G401.6 (cell line): ENCODE data around the gene TNRC6C.
"Not testable (repeated sequence)": the region's sequence is repeated elsewhere in the genome, so short reads cannot be mapped to it uniquely, and the experiment has no call there.

Experiments used
- FAIRE-seq: peaks from 2 replicates; lab custom pipeline; 2012; peaks lifted over from hg19 to GRCh38; lab: Jason Lieb, UNC

The TNRC6C gene

DNA sequence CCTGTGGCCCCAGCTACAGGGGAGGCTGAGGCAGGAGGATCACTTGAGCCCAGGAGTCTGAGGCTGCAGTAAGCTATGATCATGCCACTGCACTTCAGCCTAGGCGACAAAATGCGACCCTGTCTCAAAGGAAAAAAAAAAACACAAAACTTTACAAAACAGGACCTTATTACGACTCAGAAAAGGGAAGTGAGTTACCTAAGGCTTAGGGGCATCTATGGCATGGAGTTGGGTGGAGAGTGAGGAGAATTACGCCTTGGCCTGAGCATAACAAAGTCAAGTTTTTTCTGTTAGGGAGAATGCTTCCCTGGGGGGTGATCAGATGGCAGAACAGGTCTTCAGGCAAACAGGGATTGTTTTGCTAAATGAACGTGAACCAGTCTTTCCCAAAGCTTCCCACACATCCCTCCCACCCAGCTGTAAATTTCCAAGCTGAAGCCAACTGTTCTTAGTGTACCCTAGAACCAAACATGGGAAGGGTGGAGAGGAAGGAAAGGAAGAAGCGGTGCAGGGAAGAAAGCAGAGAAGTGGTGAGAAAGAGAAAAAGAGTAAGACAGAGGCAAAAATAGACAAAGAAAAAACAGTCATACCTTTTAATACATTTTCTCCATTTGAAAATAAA lies 24.6 kb upstream of the TNRC6C start:
- FAIRE-seq: no peak

DNA sequence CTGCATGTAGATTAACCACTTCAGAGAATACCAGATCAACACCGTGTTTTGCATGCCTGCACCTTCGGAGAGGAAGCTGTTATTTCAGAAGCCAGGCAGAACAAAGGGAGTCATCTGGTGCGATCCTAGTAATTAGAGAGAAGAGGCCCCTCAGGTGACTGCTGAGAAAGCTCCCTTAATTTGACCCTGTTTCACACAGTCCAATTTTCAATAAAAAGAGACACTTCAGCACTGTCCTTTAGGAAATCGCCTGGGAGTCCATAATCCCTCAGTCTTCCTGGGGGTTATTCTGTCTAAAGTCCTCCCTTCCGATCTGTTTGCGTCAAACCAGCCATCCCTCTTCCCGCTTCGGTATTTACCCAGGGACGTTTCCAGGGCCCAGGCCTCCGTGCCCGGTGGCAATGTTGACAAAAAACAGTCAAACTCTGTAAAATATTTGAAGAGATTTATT lies 23.4 kb upstream of the TNRC6C start:
- FAIRE-seq: no peak

DNA sequence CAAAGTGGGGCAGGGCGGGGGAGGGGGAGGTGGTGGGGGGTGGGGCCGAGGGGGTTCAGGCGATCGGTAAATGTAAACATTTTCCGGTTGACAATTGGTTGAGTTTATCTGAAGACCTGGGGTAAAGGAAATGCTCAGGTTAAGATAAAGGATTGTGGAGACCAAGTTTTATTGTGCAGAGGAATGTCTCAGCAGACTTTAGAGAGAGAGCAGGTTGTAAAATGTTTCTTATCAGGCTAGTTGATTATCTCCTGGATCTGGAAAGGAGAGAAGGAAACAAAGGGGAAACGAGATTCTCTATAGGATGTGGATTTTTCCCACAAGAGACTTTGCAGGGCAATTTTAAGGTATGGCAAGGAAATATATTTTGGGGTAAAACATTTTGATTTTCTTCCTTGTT lies 22.8 kb upstream of the TNRC6C start:
- not testable (repeated sequence) for FAIRE-seq

DNA sequence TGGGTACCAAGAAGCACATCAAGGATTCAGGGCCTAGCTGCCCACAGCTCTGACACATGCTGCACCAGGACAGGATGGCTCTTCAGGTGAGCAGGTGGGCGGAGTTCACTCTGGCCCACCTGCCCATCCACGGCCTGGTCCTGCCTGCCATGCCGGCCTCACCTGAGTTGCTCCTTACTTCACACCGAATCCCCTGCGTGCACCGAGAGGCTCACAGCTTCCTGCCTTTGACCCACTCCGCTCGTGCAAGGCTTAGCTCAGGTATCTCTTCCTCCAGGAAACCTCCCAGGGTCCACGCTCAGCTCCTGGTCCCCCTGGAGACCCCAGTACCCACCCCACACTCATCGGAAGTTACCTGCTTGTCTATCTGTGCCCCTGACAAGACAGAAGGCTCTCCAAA lies 21.6 kb upstream of the TNRC6C start:
- no peak for FAIRE-seq

DNA sequence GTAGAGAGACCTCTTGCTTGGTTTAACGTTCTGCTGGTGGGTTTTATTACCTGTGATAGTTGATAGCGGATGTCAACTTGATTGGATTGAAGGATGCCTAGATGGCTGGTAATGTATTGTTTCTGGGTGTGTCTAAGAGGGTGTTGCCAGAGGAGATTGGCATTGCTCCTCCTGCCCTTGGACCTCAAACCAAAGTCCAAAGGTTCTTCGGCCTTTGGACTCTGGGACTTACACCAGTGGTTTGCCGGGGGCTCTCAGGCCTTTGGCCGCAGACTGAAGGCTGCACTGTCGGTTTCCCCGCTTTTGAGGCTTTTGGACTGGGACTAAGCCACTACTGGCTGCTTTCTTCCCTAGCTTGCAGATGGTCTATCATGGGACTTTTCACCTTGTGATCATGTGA lies 17.5 kb upstream of the TNRC6C start:
- FAIRE-seq: no peak

DNA sequence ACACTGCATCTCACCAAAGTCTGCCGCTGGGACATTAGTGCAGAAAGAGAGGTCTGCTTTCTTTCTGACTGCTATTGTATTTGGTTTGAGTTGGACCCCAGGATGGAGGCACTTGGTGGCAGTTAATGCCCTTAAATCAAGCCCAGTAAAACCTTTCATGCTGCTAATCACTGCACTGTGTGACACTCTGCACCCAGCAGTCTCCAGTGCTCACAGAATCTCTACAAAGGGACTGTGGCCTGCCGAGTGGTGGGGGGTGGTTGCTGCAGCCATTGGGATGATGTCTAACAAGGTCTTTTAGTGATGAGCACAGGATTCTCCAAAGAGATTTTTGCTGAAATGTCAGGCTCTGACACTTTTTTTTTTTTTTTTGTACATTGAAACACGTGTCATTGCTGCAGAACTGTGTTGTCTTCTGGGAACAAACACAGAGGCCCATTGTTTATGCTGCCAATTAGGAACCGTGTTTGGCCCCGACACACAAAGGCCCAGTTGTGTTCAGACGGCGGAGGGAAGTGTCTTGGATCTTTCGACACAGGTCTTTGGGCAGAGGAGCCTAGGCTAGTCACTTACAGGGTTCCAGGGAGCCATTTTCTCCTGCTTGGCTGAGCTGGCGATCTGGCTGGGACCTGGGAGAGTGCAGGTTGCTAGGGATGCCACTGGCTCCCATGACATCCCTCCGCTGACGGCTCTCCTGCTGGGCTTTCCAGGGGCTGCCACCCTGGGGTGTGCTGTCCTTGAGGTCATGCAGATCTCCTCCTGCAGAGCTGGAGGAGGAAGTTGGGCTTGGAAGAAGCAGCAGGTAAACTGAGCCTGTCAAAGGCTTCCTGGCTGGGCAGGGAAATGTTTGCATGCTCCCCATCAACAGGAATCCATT lies 16.2 kb upstream of the TNRC6C start:
- FAIRE-seq: no peak

DNA sequence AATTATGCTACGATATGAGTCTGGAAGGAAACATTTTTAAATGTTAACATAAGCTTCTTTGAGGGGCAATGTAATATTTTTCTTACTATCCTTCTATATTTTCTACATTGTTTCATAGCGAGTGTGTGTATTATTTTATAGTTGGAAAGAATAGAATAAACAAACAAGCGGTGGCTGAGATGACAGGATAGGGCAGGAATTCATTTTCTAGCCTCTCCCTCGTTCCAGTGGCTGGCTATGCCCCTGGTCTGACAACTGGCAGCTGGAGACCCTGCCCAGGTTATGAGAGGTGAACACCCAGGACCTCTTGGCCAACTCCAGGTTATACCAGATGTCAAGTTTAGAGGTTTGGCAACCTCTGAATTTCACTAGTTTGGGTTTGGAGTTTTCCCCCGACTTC lies 14.5 kb upstream of the TNRC6C start:
- FAIRE-seq: no peak

DNA sequence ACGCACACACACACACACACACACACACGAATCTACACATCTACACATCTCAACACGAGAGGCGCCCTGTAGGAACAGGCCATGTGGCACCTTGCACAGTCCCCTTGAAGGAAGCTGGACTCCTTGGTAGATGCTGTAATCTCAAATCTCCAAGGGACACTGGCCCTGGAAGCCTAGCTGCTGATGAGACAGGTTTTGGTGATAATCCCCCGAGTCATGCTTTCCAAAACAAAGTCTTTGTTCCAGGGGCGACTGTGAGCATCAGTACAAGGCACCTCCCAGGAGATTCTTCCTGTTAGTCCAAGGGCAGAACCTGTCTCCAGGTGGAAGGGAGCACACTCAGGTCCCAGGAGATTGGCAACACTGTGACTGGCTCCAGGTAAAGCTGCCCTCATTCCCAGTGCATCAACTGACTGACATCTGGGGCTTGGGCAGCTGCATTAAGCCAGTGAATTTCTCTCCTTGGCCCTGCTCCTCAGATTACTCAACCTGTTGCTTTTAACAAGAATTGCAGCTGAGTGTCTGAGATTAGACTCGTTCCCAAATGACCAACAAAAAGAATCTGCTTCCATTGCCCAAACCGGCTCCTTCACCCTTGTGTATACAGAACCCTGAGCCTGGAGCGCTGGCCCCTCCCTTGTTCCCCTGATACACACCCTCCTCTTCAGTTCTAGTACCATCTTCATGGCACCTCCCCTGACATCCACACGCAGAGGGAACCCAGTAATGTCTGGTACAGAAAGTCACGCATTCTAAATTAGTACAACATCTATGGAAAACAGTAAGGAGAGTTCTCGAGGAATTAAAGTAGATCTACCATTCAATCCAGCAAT lies 13.9 kb upstream of the TNRC6C start:
- FAIRE-seq: no peak

DNA sequence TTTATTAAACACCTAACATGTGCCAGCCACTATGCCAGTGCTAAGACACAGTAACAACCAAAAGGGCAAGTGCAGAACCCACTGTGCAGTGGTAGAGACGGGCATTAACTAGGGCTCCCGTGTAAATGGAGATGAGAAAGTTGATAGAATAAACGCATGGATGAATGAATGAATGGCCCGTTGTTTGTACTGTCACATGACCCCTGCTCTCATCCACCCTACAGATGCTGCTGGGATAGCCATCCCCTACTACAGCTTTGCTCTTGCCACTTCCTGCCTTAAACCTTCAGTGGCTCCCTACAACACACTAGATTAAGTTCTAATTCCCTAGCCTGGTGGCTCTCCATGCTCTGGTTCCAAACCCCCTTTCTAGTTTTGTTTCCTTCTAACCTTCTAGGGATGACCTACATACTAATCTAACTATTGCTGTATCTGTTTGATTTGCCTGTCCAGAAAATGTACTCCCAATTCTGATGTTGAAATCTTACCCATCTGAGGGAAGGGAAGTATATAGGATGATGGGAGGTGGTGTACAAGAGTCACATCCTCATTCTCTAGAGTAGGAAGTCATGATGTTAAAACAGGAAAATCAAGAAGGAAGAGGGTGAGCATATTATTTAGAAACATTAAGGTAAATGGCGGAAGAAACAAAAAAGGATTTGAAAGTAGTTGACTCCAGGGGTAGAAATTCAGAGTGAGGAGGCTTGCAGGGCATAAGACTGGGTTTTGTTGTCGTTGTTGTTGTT lies 11.4 kb upstream of the TNRC6C start:
- no peak for FAIRE-seq

DNA sequence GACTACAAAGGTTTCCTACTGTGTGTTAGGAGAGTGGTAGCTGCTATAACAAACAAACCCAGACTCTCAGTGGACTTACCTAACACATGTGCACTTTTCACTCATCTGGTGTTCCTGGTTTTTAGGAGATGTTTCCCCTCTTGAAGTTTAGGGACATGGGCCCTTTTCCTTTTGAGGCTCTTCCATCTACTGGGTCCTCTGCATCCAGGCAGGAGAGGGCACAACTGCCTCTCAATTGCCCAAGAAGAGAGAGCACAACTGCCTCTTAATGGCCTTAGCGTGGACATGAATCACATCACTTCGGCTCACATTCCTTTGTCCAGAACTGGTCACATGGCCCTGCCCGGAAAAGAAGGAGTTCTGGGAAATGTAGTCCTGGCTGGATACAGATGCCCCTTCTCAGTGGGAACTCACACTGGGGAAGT lies 9.8 kb upstream of the TNRC6C start:
- FAIRE-seq: no peak

DNA sequence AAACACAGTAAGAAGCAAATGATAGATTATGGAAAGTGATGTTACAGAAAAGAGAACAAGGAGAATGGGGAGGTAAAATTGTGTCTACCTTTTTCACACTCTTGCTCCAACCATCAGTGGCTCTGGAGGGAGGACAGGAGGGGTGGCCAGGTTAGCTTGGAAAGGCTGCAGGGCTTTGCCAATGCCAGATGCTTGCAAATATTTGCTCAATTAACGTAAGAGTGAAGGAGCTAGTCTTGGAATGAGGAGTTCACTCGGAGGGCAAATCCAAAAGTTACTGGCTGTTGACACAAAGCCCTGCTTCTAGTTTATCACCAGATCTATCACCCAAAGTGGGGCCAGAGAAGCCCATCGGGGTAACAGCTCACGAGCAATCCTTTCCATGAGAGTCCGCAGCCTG lies 7.4 kb upstream of the TNRC6C start:
- no peak for FAIRE-seq

DNA sequence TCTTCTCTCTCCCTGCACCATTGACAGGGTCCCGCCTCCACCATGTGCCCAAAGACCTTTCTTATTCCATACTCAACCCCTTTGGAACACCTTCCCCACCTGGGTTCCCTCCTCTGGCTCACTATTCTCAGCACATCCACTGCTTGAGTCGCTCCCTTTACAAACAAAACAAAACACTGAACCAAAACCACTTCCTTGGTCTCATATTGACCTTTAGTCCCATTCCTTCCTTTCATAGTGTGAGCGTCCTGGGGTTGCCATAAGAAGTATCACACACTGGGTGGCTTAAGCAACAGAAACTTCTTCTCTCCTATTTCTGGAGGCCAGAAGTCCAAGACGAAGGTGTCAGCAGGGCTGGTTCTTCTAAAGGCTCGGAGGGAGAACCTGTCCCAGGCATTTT lies 6.1 kb upstream of the TNRC6C start:
- no peak for FAIRE-seq

DNA sequence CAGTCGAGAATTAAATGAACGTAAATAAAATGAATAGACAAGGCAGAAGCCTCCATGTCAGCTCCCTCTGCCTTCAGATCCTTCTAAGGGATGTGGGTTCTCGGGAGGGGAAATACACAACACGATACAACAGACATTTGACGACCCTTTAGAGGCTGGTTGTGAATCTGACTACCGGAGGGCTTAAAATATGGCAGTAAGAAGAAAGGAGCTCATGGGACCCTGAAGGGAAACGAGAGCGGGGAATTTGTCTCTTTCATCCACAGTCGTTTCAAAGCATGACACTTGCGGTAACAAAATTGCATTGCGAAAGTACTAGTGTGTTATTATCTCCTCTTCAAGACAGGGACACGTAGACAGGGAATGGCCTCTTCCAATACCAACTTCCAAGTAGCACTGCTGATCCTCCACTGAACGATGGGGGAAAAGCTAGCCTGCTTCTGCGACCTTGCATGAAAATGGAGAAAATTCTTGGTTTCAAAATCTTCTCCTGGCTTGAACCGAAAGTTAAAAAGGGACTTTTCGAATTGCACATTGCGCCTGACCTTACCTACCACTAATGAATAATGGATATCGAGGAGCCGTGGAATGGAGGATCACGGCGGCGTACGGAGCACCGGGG lies 1.2 kb upstream of the TNRC6C start:
- no peak for FAIRE-seq

DNA sequence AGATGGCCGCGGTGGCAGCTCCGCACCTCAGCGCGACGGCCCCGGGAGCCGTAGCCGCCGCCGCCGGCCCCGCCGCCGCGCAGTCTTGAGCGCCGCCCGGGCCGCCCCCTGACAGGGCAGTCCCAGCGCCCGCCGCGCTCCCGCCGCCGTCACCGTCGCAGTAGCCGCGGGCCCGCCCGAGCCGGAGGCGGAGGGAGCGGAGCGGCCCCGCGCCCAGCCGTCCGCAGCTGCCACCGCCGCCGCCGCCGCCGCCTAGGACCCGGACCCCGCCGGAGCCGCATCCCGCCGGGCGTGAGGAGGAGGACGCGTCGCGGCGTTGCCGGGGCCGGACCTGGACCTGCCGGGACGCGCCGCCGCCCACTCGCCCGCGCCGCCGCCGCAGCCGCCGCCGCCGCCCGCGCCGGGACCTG lies 218 bp downstream of the TNRC6C start:
- FAIRE-seq: no peak

DNA sequence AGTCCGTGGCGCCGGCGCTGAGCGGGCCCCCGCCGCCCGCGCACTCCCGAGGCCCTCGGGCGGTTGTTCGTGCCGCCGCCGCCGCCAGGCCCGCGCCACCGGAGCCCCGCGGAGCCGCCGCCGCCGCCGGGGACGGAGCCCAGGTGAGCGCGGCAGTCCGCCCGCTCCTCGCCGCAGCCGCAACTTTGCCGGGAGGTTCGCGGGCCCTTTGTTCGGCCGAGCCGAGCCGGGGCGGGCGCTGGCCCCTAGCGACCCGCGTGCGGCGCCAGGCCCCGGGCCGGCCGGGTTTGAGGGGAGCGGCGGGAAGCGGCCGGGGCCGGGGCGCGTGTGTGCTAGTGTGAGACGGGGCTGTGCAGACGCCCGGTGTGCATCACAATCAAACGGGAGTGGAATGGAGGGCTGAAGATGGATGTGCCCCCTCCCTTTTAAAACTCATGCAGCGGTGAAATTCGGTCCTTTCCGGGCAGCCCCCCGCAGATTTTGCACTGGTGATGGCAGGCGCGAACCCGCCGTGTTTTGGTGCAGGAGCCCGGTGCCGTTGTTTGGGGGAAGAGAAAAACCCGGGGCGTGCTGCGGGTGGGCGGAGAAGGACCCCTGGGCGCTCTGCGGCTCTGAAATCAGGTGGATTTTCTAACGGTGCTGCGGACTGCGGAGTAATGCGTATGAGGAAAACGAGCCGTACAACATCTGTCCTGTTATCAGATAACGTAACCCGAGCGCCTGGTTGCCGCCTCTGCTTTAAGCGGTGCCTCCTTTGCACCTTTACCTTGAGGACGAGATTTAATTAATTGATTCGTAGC lies 823 bp downstream of the TNRC6C start:
- FAIRE-seq: no peak

DNA sequence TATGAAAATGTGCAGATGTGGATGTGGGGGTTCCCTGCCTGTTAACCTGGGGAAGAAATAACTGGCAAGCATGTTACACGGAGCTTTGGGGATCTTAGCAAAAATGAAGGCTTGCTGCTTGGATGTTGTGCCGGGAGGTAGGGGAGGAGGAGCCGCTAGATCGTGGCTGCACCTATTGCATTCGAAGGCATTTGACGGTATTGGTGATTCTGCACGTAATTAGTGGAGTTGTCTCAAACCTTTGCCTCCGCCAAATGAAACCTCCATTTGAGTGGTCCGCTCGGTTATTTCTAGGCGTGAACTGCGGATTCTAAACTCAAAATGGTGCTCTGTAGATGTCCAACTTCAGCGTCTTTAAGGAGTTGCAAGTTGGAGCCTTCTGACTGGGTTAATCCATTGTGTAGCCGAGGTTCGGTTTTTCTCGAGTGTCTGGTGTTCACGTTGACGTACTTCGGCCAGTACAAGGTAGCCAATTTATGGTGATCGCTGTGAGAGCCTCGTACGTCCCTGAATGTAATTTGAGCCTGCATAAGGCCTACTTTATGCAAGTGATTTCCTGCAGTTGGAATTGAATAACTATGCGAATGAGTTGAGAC lies 1.5 kb downstream of the TNRC6C start:
- no peak for FAIRE-seq

DNA sequence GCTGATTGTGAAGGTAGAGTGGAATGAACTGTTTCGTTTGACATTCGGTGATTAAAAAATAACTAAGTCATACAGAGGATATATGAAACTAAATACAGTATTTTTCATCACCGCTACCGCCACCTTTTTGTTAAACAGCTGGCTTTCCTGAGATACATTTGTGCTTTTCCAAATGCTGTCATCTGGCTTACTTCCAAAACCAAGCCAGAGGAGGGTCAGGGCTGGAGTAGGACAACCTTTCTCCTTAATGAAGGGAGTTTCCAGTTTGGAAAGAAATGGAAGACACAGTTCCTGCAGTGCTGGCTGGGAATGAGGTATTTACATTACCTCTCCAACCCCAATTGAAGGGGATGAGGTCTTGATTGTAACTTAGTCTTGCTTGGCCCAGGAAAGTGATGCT lies 3.2 kb downstream of the TNRC6C start:
- no peak for FAIRE-seq

DNA sequence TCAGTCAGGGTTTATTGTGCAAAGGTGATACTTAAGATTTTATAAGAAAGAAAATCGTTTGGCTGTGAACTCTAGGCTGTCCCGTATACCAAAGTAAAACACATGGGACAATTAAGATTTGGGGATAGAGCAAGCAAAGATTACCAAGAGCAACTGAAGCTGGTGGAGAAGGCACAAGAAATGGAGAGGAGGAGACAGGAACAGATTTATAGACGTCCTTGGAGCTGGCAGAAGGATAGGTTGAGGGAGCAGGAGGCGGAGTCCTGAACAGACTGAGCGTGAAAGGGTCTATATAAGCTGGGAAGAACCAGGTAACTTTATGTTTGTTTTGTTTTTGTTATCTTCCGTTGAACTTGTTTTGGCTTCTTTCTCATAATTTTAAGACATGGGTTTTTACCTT lies 3.8 kb downstream of the TNRC6C start:
- no peak for FAIRE-seq

DNA sequence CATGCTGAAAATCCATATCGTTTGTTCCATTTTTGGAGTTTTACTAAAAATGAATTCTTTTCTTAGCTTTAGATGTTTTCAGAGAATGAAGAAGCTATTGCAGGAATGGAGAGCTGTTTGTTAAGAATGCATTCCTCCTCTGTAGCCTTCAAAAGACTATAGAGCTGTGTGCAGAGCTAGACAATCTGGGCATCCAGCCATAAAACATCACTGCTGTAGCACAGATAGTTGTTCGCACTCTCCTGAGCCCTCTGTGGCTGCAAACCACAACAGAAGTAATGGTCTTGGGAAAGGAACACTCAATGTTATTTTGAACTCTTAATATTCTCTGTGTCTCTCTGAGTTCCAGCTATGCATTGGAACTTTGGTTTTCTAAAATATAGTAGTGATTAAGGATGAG lies 4.9 kb downstream of the TNRC6C start:
- no peak for FAIRE-seq

DNA sequence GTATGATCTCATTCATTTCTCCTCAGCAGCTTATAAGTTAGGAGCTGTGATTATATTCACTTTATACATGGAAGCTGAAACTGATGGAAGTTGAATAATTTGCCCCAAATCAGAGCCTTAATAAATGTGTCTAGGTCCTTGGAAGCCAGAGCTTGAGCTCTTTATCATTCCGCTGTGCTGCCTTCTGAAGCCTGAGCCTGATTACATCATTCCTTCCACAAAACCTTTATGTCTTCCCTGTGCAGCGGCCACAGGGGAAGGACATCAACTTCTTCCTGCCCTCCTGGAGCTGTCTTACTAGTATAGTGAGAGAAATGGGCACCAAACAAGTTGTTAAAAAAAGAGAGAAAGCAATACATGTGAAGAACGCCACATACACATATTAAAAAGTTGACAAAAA lies 6.8 kb downstream of the TNRC6C start:
- FAIRE-seq: no peak

DNA sequence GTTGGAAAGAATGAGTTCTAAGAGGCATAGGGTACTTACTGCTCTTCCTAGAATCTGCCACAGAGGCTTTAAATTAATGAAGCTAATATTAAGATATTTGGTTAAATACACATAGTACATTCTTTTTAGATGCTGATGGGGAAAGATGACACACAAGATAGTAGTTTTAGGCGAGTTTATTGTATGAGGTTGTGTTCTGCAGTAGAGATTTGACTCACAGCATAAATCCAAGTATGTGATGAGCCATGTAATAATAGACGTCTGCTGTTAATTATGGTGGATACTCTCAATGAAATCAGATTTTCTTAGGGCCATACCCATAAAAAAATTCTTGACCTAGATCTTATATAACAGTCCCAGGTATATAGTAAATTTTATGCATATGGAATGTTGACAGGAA lies 8.0 kb downstream of the TNRC6C start:
- FAIRE-seq: no peak
